Activated CD8-positive, alpha-beta memory T cell treated with anti-CD3 and anti-CD28 coated beads, Interleukin-2, amount 10 ng/mL, durations not matched to agents 7 days and 5 days (primary cell): ENCODE data around the gene TTC39C. TPM values are rescaled to one million over a fixed set of nuclear protein-coding genes. Genes with fewer than 3 reads are reported as not detected.

ENCODE experiments used
- ATAC-seq: fragments of 150-1000 bp; cut with Tn5 transposase; one replicate; pipeline ENCODE4 v1.10.0; 2021; ENCODE audit warnings: moderate library complexity
- CTCF ChIA-PET: fragments of 350-600 bp; sonication (Branson Sonifier 250); formaldehyde crosslinking; loops from one replicate; lab custom pipeline; 2021; ENCODE audit warnings: antibody characterized with exemption; lab: Charles Lee
- DNase-seq: peaks from one replicate; pipeline ENCODE4 v3.0.0-alpha.2; 2020
- H3K27ac Mint-ChIP-seq: one replicate; pipeline ENCODE4 v1.8.0; 2021; ENCODE audit warnings: mild to moderate bottlenecking, mixed read lengths
- H3K27me3 Mint-ChIP-seq: one replicate; pipeline ENCODE4 v1.8.0; 2021; ENCODE audit warnings: mixed read lengths
- H3K36me3 Mint-ChIP-seq: one replicate; pipeline ENCODE4 v1.8.0; 2021; ENCODE audit warnings: mild to moderate bottlenecking, mixed read lengths
- H3K4me1 Mint-ChIP-seq: one replicate; pipeline ENCODE4 v1.8.0; 2021; ENCODE audit warnings: mixed read lengths
- H3K4me3 Mint-ChIP-seq: one replicate; pipeline ENCODE4 v1.8.0; 2021; ENCODE audit warnings: mild to moderate bottlenecking, moderate library complexity, mixed read lengths
- H3K9me3 Mint-ChIP-seq: one replicate; pipeline ENCODE4 v1.8.0; 2022; ENCODE audit warnings: low read depth, mixed read lengths
- total RNA-seq, 2 experiments: library from RNA; stranded (reverse); gene quantifications; one replicate each; pipeline ENCODE4 v1.2.3, GENCODE V29; 2021

TTC39C gene
- total RNA-seq, 2 experiments from 2014 or later = 59.0 to 69.7 TPM

DNA sequence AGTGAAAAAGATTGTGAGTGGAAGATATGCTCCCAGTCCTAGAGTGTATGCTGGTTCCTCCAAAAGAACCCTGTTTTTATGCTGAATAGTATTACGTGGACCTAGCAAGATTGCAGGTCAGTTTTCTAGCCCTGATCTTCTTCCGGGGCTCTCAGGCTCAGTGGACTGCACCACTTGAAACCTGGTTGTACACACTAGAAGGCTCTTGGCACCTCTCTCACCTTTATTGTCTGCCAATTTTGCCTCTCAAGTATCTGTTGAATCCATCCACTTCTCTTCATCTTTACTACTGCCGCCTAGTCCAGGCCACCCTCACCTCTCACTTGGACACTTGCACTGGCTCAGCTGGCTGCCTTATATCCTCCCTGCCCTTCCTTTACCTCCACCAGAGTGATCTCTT, 16.8 kb downstream of the TTC39C start:
- CTCF ChIA-PET = no interaction called here
- peaks cover 37% of the 10 kb centered on the region for H3K36me3 Mint-ChIP-seq
- no peaks in the 10 kb centered on the region for H3K27me3 Mint-ChIP-seq
- no peak overlapping the region for H3K4me3 Mint-ChIP-seq
- DNase-seq (no peak), ATAC-seq (no peak)
- peaks cover 50% of the 10 kb centered on the region for H3K4me1 Mint-ChIP-seq
- H3K27ac Mint-ChIP-seq = no peak overlapping the region
- H3K9me3 Mint-ChIP-seq = no peaks in the 10 kb centered on the region

DNA sequence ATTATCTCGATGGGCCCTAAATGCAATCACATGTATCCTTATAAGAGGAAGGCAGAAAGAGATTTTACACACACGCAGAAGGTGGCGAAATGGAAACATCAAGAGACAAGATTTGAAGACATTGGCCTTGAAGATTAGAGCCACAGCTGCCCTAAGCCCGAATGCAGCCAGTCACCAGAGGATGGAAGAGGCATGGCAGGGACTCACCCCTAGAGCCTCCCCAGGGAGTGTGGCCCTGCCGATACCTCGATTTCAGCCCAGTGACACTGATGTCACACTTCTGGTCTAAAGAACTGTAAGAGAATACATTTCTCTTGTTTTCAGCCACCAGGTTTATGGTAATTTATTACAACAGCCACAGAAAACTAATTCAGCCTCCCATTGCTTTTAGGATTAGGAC, 17.4 kb downstream of the TTC39C start:
- no peak overlapping the region for H3K27ac Mint-ChIP-seq
- H3K9me3 Mint-ChIP-seq = no peaks in the 10 kb centered on the region
- DNase-seq (no peak), ATAC-seq (no peak)
- CTCF ChIA-PET = no interaction called here
- peaks cover 45% of the 10 kb centered on the region for H3K4me1 Mint-ChIP-seq
- no peaks in the 10 kb centered on the region for H3K27me3 Mint-ChIP-seq
- H3K36me3 Mint-ChIP-seq = peaks cover 32% of the 10 kb centered on the region
- H3K4me3 Mint-ChIP-seq = no peak overlapping the region

DNA sequence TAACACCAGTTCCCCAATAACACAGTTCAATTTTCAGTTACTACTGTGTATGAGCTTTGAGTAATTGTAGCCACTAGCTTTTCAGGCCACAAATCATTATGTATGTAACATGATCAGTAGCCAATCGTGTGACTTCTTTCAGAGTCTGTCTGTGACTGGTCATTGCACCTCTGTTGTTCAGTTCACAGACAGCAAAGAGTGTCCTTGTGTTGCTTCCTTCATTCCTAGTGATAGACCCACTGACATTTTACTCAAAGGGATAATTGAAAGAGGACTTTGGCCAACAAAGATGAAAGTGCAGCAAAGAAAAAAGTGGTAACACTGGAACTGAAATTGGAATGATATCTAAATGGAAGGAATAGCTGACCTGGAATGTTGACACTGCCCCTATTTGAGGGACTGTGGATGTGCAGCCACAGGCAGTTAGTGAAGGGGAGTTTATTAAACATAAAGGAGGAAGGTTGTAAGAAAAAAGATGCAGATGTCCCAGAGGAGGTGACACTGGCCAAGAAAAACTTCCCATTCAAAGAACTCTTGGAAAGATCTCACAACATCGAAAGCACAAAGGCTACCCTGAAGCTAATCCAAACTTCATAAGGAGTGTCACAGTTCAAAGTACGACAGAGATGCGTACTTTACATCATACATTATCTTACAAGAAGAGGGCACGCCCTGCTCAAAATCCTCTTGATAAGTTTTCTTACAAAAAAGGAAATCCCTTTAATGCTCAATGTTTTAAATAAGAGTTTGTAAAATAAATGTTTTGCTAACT, 19.3 kb downstream of the TTC39C start:
- Mint-ChIP-seq H3K36me3 (peaks cover 31% of the 10 kb centered on the region), H3K9me3 (no peaks in the 10 kb centered on the region), H3K4me3 (no peak overlapping the region), H3K27me3 (no peaks in the 10 kb centered on the region), H3K27ac (peak overlapping the region; percentile 13), H3K4me1 (peaks cover 43% of the 10 kb centered on the region)
- CTCF ChIA-PET = interaction anchor here (0.6 to 1.1 kb wide), 2 partner anchors 35 to 805 kb away, joined by 3 read pairs; no protein-coding TSS in a partner anchor
- ATAC-seq (no peak), DNase-seq (no peak)

DNA sequence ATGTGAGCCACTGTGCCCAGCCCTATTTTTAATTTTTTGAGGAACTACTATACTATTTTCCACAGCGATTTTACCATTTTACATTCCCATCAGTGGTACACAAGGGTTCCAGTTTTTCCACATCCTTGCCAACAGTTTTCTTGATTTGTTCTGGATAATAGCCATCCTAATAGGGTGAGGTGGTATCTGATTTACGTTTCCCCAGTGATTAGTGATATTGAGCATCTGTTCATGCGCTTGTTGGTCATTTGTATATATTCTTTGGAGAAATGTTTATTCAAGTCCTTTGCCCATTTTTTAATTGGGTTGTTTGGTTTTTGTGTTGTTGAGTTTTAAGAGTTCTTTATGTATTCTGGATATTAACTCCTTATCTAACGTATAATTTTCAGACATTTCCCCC, 20.8 kb downstream of the TTC39C start:
- H3K27me3 Mint-ChIP-seq = no peaks in the 10 kb centered on the region
- no peaks in the 10 kb centered on the region for H3K9me3 Mint-ChIP-seq
- ATAC-seq (no peak), DNase-seq (no peak)
- H3K4me3 Mint-ChIP-seq = no peak overlapping the region
- CTCF ChIA-PET = no interaction called here
- H3K4me1 Mint-ChIP-seq = peaks cover 44% of the 10 kb centered on the region
- peaks cover 30% of the 10 kb centered on the region for H3K36me3 Mint-ChIP-seq
- no peak overlapping the region for H3K27ac Mint-ChIP-seq

DNA sequence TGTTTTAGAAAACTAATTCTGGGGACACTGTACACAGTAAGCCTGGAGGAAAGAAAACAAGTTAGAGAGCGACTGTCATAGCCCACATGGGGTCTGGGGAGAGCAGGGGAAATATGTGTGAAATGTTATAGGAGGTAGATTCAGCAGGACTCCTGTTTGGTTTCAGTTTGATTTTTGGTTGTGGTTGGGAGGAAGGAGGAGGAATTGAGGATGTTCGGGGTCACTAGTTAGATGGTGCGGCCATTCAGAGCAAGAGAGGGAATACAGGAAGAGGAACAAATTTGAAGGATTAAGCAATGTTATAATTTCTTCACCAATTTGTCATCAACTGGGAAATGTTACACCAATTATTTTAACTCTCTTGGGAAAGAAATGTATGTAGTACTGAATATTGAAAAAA, 25.1 kb downstream of the TTC39C start:
- H3K27me3 Mint-ChIP-seq = no peaks in the 10 kb centered on the region
- CTCF ChIA-PET = no interaction called here
- peaks cover 25% of the 10 kb centered on the region for H3K36me3 Mint-ChIP-seq
- no peak overlapping the region for H3K27ac Mint-ChIP-seq
- no peak for DNase-seq
- no peak for ATAC-seq
- H3K9me3 Mint-ChIP-seq = no peaks in the 10 kb centered on the region
- H3K4me1 Mint-ChIP-seq = peaks cover 20% of the 10 kb centered on the region
- H3K4me3 Mint-ChIP-seq = no peak overlapping the region

DNA sequence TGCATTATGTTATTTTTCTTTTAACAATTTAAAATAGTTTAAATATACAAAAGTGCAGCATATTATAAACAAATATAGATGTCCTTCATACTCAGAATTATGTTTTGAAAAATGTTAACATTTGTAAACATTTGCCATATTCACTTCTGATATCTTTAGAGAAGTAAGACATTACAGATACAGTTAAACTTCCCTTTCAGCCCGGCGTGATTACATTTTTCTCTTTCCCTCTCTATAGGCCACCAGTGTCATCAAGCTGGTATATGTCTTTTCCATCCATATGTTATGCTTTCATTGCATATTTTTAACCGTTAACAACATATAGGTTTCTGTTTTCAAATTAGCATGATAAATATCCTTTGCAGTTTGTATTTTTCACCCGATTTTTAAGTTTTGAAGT, 27.1 kb downstream of the TTC39C start:
- Mint-ChIP-seq H3K27me3 (no peaks in the 10 kb centered on the region), H3K36me3 (peaks cover 20% of the 10 kb centered on the region), H3K4me3 (no peak overlapping the region), H3K9me3 (no peaks in the 10 kb centered on the region), H3K4me1 (peaks cover 20% of the 10 kb centered on the region), H3K27ac (no peak overlapping the region)
- ATAC-seq (no peak), DNase-seq (no peak)
- CTCF ChIA-PET = interaction anchor here (0.8 kb wide), 1 partner anchor 27 kb away, joined by 3 read pairs; the partner anchor contains the start of gene TTC39C

DNA sequence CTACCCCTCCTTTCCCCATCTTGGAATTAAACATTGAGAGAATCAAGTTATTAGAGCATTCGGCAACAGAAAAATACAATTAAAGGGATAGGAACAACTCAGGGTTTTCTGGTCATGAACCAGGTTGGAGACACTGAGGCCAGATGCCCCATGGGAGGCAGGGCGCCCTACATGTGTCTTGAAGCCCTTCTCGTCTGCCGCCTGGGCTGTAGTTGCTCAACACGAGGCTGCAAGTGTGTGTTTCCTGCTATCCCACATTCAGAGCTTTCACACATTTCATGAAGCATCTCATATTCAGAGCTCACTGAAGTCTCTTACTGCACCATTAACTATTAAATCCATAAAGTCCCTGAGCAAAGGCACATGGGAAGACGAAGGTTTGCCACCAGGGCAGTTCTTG, 28.8 kb downstream of the TTC39C start:
- H3K27ac Mint-ChIP-seq = no peak overlapping the region
- H3K9me3 Mint-ChIP-seq = no peaks in the 10 kb centered on the region
- CTCF ChIA-PET = interaction anchor here (1.2 kb wide), 1 partner anchor 23 kb away, joined by 3 read pairs; no protein-coding TSS in a partner anchor
- H3K36me3 Mint-ChIP-seq = peaks cover 15% of the 10 kb centered on the region
- H3K4me3 Mint-ChIP-seq = no peak overlapping the region
- ATAC-seq (no peak), DNase-seq (no peak)
- H3K27me3 Mint-ChIP-seq = no peaks in the 10 kb centered on the region
- peaks cover 14% of the 10 kb centered on the region for H3K4me1 Mint-ChIP-seq

DNA sequence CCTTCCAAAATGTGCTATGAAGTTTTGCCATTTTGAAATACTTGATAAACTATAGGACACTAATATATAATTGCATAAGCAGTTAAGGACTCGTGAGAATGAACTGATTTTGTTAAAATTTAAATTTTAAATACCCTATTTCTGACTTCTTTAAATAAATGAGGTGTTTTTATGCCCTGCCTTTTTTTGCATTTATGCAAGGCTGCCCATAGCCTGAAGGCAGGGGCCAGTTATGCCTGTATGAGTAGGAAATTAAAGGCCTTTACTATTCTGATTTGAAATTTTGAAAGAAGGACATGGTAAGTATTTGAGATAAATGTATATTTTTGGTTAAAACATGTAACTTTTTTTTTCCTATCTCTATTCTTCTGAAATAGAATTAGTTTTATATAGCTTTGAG, 33.7 kb downstream of the TTC39C start:
- H3K27ac Mint-ChIP-seq = no peak overlapping the region
- no peaks in the 10 kb centered on the region for H3K9me3 Mint-ChIP-seq
- no peak overlapping the region for H3K4me3 Mint-ChIP-seq
- H3K27me3 Mint-ChIP-seq = no peaks in the 10 kb centered on the region
- peaks cover 16% of the 10 kb centered on the region for H3K36me3 Mint-ChIP-seq
- peaks cover 39% of the 10 kb centered on the region for H3K4me1 Mint-ChIP-seq
- DNase-seq = no peak
- CTCF ChIA-PET = no interaction called here
- no peak for ATAC-seq

DNA sequence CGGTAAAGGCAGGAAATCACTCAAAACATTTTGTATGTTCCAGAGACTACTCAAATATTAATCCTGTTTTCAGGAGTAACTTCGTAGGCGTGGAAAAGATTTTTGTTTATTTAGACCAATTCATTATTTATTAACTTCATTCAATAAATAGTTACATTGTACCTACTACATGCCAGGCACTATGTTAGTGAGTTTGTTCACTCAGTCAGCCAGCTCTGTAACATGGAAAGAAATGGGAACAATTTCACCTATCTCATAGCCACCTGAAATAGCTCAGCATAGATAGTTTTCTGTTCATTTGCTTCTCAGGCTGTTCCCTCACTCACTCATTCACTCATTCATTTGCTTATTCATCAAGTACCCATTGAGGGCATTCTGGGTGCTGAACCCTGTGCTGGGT, 34.6 kb downstream of the TTC39C start:
- peaks cover 47% of the 10 kb centered on the region for H3K4me1 Mint-ChIP-seq
- no peak for ATAC-seq
- no peak overlapping the region for H3K4me3 Mint-ChIP-seq
- H3K9me3 Mint-ChIP-seq = no peaks in the 10 kb centered on the region
- DNase-seq = no peak
- CTCF ChIA-PET = no interaction called here
- H3K27me3 Mint-ChIP-seq = no peaks in the 10 kb centered on the region
- peaks cover 13% of the 10 kb centered on the region for H3K36me3 Mint-ChIP-seq
- H3K27ac Mint-ChIP-seq = no peak overlapping the region

DNA sequence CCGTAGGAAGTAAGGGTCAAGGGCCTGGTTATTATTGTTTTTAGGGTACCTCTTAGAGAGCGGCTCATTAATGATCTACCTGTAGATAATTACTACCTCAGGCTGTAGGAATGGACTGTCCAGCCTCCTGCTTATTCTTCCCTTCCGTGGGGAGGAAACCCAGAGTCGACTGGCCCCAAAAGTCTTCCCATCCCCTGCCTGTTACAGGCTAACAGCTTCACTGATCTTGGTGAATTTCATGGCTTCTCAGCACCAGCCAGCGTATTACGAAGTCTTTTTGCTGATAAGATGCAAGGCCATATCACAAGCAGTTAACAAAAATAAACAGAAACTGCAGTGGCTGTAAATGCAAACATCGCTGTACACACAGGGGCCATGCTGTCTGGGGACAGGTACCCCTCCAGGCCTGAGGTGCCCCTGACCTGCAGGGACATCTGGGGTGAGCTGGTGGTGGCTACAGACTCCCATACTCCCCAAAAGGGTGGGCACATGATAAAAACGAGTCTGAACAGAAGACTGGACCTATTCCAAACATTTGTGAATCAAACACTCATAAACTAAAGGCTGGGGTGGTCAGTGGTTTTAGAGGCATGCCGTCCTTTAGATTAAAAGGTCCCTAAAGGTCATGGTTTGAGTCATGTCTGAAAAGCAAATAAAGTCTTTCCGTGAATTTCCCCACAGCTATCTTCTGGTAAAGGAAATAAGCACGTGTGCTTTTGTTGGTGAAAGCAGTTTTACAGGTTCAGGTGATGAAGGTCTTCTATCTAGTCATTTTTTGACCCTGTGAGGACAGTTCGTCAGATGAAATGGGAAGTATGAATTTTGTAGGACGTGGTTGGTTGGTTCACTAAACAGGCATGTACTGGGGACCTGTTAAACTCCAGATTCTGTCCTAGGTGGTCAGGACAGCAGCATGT, 36.7 kb downstream of the TTC39C start:
- Mint-ChIP-seq H3K36me3 (peaks cover 10% of the 10 kb centered on the region), H3K4me1 (peaks cover 65% of the 10 kb centered on the region), H3K27me3 (no peaks in the 10 kb centered on the region), H3K27ac (peak overlapping the region; percentile 59), H3K4me3 (no peak overlapping the region), H3K9me3 (no peaks in the 10 kb centered on the region)
- ATAC-seq = peak; percentile 37
- CTCF ChIA-PET = no interaction called here
- DNase-seq = no peak

DNA sequence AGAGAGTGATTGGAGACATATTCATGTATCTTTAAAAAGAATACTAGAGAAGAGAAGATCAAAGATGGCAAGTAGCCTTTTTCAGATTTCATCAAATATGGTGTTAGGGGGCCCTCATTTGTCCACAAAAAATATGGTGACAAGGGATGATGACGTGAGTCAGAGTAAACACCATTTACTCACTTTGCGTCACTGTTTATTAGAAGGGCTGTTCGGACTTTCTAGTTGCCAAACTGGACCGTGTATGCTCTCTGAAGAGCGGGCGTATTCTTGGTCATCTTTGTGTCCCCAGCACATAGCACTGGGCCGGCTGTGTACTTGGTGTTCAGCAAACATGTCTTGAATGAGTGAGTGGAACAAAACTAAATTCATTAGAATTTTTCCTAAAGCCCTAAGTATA, 37.5 kb downstream of the TTC39C start:
- DNase-seq (no peak), ATAC-seq (no peak)
- Mint-ChIP-seq H3K9me3 (no peaks in the 10 kb centered on the region), H3K4me3 (no peak overlapping the region), H3K36me3 (peaks cover 11% of the 10 kb centered on the region), H3K4me1 (peaks cover 68% of the 10 kb centered on the region), H3K27ac (peak overlapping the region; percentile 59), H3K27me3 (no peaks in the 10 kb centered on the region)
- CTCF ChIA-PET = no interaction called here

DNA sequence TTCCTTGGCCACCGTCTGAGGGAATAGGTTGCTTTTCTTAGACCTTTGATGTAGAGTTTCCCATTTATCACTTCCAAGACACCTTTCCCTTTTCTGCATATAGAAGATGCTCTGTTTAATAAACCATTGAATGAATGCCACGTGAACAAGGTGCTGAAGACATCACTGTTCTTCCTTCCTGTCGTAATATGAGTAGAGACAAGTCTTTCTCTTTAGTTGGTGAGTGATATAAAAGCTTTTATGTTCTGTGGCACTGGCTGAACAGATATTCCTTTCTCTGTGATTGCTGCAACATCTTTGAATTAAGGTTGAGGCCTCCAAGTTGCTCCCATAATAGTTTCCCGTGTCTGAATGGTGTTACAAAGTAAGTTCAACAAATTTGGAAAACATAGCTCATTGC, 38.7 kb downstream of the TTC39C start:
- no peak for DNase-seq
- Mint-ChIP-seq H3K27me3 (no peaks in the 10 kb centered on the region), H3K4me3 (no peak overlapping the region), H3K9me3 (peaks cover 4% of the 10 kb centered on the region), H3K27ac (peak overlapping the region; percentile 57), H3K36me3 (peaks cover 20% of the 10 kb centered on the region), H3K4me1 (peaks cover 71% of the 10 kb centered on the region)
- CTCF ChIA-PET = no interaction called here
- ATAC-seq = peak; percentile 24

DNA sequence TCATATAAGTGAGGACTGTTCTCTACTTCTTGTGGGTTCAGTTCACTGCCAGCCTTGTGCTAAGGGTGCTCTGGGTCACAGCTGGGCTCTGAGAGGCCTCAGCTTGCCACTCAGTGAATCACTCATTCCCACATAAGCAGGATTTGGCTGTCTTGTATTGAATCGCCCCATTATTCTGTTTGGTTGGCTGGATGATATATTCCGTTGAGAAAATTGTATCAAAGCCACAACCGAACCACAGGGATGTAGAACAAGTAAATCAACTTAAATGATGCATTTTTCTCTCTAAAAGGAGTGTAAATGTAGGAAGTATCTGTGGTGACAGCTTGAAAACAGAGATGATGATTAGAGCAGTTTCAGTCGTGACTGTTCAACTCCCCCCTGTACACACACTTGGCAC, 39.6 kb downstream of the TTC39C start:
- Mint-ChIP-seq H3K27me3 (no peaks in the 10 kb centered on the region), H3K4me1 (peaks cover 69% of the 10 kb centered on the region), H3K36me3 (peaks cover 20% of the 10 kb centered on the region), H3K27ac (peak overlapping the region; percentile 57), H3K9me3 (peaks cover 4% of the 10 kb centered on the region), H3K4me3 (no peak overlapping the region)
- CTCF ChIA-PET = no interaction called here
- peak; percentile 65 for ATAC-seq
- DNase-seq = peak; percentile 46
